Prostate gland (tissue), 1 donor: ENCODE measurements around the gene MYLK.

ENCODE experiments used
- POLR2A ChIP-seq: fragments of 450-650 bp; IDR thresholded peaks from one replicate; pipeline ENCODE4 v1.6.1; 2016; ENCODE audit warnings: antibody characterized with exemption, mild to moderate bottlenecking
- POLR2AphosphoS5 ChIP-seq: sonication (generic); formaldehyde crosslinking; IDR thresholded peaks from one replicate; pipeline ENCODE4 v1.6.1; 2017; ENCODE audit warnings: antibody characterized with exemption

GRCh38 chr3:123653221-123653682, 230.9 kb downstream of the MYLK start:
- TF ChIP-seq POLR2A (no peak), POLR2AphosphoS5 (peak; percentile 55)
